ENCODE results near the gene C8G. TPM values are rescaled to one million over a fixed set of nuclear protein-coding genes. Genes with fewer than 3 reads are reported as not detected.

The C8G gene
- polyA plus RNA-seq, 12 donors, result 0.27 to 1.2 (median 0.48) TPM; not detected in 4

- no peak for DNase-seq
Measured at GRCh38 chr9:136920069-136920468, 25.0 kb upstream of the C8G start.

DNA sequence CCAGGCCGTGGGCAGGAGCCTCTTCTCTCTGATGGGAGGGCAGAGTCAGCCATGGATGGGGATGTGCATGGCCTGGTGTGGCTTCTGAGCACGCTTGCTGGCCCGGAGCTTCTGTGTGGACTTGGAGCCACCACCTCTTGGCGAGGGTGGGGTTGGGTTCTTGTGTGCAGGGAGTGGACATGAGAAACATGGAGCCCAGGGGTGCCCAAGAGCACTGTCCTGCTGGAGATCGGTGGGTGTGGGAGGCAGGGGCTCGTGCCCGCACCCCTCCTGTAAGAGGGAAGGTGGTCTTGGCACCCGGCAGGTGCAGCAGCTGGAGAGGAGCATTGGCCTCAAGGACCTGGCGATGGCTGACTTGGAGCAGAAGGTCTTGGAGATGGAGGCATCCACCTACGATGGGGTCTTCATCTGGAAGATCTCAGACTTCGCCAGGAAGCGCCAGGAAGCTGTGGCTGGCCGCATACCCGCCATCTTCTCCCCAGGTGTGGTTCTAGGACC lies 24.3 kb upstream of the C8G start:
- no peak for DNase-seq

DNA sequence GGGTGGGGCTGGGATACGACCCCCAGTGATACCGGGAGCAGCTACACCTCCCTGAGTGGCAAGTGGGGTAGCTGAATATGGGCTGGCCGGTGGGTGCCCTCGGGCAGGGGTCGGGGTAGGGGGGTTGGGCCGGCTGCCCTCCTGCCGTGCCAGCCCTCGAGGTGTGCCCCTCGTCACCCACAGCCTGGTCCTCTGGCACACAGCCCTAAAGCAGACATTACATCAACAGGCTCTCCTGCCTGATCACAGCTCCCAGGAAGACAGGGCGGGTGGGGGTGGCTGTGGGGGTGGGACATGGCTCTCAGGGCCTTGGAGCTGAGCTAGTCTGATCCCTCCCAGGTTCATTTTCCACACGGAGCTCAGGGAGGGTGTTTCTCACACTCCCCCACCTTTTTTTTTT lies 23.7 kb upstream of the C8G start:
- no peak for DNase-seq

- no peak for DNase-seq
Measured at GRCh38 chr9:136921718-136922117, 23.3 kb upstream of the C8G start.

DNA sequence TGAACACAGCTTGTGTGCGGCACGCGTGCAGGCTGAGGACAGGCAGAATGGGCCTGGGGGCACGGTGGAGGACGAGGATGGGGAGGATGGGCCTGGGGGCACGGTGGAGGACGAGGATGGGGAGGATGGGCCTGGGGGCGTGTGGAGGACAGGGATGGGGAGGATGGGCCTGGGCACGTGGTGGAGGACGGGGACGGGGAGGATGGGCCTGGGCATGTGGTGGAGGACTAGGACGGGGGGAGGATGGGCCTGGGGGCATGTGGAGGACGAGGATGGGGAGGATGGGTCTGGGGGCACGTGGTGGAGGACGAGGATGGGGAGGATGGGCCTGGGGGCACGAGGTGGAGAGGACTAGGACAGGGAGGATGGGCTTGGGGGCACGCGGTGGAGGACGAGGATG lies 22.5 kb upstream of the C8G start:
- no peak for DNase-seq

GRCh38 chr9:136923881-136924280 lies 21.2 kb upstream of the C8G start:
- DNase-seq, result no peak

DNA sequence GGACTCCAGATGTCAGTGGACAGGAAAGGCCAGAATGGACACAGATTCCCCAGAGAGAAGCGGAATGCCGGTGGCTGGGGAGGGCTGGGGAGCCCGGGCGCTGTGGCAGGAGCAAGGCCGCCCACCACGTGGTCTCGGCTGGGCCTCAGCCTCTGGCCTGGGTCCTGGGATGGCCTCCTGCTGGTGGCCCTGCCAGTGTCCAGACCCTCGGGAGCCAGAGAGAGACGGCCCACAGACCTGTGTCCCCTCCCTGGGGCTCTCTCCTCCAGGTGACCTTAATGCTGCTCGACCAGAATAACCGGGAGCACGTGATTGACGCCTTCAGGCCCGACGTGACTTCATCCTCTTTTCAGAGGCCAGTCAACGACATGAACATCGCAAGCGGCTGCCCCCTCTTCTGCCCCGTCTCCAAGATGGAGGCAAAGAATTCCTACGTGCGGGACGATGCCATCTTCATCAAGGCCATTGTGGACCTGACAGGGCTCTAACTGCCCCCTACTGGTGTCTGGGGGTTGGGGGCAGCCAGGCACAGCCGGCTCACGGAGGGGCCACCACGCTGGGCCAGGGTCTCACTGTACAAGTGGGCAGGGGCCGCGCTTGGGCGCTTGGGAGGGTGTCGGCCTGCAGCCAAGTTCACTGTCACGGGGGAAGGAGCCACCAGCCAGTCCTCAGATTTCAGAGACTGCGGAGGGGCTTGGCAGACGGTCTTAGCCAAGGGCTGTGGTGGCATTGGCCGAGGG lies 19.5 kb upstream of the C8G start:
- DNase-seq, result no peak

GRCh38 chr9:136926154-136926704 lies 18.8 kb upstream of the C8G start:
- DNase-seq, result no peak

- DNase-seq, result no peak
Measured at GRCh38 chr9:136926749-136927148, 18.3 kb upstream of the C8G start.

GRCh38 chr9:136927343-136928271 lies 17.4 kb upstream of the C8G start:
- no peak for DNase-seq

- DNase-seq, result no peak
Measured at GRCh38 chr9:136928591-136928990, 16.5 kb upstream of the C8G start.

DNA sequence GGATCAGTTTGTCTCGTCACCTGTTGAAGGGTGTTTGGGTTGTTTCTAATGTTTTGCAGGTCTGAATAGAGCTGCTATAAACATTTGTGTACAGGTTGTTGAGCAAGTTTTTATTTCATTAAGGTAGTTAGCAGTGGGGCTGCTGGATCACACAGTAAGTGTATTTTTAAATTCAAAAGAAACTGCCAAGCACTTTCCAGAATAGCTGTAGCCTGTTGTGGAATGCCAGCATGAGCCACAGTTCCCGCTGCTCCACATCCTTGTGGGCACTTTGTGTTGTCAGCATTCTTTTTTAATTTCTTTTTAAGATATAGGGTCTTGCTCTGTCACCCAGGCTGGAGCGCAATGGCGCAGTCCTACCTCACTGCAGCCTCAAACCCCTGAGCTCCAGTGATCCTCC lies 15.0 kb upstream of the C8G start:
- DNase-seq, result no peak

DNA sequence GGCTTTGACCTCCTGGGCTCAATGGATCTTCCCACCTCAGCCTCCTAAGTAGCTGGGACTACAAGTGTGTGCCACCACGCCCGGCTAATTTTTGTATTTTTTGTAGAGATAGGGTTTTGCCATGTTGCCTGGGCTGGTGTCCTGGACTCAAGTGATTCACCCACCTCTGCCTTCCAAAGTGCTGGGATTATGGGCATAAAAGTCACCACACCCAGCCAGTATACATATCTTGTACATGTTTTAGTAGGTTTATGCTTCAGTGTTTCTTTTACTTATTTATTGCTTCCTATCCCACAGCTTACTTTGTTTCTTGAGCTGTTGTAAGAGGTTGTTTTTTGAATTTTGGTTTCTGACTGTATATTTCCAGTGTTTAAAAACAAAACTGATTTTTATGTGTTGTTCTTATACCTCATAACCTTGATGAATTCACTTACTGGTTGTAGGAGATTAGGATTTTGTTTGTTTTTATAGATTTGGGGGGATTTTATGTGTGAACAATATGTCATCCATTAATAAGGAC lies 13.4 kb upstream of the C8G start:
- no peak for DNase-seq

DNA sequence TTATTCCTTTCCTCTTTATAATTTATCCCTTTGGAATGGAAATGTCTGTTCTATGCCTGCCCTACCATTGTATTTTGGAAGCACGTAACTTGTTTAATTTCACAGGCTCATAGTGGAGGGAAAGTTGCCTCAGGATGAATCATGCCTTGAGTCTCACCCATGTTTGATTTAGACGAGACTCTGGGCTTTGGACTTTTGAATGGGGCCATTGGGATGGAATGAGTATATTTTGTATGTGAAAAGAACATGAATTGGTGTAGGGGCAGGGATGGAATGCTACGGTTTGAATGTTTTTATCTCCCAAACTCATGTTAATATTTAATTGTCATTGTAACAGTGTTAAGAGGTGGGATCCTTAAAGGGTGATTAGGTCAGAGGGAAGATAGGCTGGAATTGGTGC lies 10.8 kb upstream of the C8G start:
- no peak for DNase-seq

GRCh38 chr9:136935651-136936050 lies 9.4 kb upstream of the C8G start:
- no peak for DNase-seq

- no peak for DNase-seq
Measured at GRCh38 chr9:136936645-136937170, 8.3 kb upstream of the C8G start.

DNA sequence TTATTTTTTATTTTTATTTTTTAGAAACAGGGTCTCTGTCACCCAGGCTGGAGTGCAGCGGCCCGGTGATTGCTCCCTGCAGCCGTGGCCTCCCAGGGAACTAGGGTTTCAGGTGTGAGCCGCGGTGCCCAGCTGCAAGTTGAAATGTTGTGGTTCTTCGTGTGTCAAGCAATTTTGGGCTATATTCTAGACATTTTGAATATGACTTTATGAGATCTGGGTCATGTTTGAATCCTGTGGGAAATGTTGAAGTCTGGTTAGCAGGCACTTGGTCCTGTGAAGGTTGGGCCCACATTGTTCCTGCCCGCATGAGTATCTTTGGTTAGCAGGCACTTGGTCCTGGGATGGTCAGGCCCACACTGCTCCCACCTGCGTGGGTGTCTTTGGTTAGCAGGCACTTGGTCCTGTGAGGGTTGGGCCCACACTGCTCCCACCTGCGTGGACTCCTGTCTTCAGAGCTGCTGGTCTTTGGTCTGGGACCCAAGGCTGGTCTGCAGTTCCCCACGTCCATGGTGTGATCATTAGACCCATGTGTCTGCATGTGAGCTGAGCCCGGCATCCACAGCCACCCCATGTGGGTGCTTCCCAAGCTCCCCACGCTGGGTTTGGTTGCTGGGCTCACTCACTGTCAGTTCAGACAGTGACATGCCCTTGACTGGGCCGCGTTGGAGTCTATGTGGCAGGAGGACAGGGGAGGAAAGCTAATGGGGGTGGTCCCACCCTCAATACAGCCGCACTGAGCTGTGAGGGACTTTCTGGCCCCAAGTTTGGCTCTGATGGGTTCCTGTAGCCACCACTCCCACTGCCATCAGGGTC lies 7.6 kb upstream of the C8G start:
- no peak for DNase-seq

DNA sequence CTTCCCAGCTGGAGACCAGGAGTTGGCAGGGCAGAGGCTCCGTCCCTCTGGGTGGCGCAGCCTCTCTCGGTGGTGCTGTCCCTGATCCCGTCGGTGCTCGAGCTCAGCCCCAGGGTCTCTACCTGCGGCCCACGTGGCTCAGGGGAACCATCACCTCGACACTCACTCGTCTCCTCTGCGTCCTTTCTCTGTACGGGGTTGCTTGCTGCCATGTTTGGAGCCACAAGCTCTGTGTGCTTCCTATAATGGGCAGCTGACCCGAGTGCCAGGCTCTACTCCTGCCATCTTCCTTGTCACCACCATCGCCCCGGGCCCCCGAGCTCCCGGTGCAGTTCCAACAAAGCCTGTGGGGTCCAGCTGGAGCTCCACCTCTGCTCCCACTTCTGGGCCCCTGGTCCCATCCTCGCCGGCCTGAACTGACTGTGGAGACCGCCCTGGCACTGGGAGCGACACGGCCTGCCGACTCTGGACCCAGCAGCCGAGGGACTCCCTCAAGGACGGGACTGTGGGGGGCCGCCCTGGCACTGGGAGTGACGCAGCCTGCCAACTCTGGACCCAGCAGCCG lies 5.5 kb upstream of the C8G start:
- DNase-seq, result no peak

- no peak for DNase-seq
Measured at GRCh38 chr9:136939996-136940525, 5.0 kb upstream of the C8G start.

GRCh38 chr9:136940526-136941230 lies 4.4 kb upstream of the C8G start:
- no peak for DNase-seq
